ENCODE measurements around the gene ARID1A.
A peak's percentile ranks its signal among the peaks of the same experiment; 100 is the strongest.
"Not testable (repeated sequence)": the region's sequence is repeated elsewhere in the genome, so short reads cannot be mapped to it uniquely, and the experiment has no call there.

The ARID1A gene

DNA sequence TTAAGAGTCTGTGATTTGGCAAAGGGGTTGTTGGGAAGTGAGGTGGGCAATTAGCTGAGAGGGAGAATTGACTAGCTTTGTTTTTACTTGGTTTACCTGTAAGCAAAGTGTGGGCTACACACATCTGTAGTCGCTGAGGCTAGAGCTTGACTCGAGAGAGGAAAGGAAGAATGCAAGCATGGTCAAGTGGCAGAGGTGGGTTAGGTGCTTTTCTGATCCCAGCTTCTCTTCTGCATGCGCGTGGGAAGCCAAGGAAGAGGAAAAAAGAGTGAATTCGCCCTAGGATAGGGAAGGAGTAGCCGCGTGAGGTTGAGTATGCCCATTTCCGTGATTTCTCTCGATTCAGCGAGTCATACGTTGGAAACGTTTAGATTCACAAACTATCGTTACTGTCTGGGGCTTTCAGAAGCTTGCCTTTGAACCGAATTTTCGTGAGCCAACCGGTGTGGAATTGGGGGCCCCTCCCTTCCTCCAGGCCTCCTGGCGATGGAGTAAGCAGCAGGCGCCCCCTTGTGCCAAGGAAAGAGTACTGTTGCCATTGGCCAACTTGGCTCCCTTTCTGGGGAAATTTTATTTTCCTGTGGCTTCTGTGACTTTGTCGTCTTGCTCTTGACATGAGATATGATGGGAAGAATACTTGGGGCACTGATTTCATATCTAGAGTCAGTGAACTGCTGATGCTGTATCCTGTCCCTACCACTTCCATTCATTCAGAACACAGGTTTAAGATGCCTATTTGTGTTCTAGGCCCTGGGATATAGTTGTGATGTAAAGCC is 93.2 kb downstream of the ARID1A start:
- peak; percentile 90 for DNase-seq

DNA sequence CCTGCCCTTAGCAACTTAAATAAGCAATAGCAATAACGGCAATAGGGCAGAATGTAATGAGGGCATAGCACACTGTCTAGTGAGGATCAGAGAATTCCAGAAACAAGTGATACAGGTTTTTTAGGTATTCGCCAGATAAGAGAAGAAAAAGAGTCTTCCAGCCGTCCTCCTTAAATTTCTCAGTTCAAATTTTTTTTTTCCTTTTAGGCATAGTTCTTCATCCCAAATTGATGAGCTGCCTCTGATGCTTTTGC is 93.7 kb downstream of the ARID1A start:
- no peak for DNase-seq

GRCh38 chr1:26789931-26790330 is 94.1 kb downstream of the ARID1A start:
- DNase-seq, result no peak

- DNase-seq, result no peak
Observed at GRCh38 chr1:26790551-26790953, 94.7 kb downstream of the ARID1A start.

DNA sequence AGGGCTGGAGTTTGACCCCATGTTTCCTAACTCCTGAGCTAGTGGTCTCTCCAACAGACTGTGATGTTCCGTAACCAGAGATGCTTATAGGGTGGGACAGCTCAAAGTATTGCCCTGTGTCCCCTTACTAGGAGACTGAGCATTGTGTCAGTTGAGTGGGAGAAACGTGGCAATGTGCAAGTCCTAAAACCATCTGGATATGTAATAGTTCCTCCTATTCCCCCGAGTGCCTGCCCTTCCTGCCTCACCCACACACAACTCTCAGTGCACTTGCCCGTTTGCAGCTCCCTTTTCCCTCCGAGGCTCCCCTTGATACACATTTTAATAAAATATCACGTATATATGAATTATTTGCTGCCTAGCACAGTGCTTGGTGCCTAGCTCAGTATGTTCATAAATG is 95.3 kb downstream of the ARID1A start:
- no peak for DNase-seq

- DNase-seq, result no peak
Observed at GRCh38 chr1:26791626-26792025, 95.8 kb downstream of the ARID1A start.

DNA sequence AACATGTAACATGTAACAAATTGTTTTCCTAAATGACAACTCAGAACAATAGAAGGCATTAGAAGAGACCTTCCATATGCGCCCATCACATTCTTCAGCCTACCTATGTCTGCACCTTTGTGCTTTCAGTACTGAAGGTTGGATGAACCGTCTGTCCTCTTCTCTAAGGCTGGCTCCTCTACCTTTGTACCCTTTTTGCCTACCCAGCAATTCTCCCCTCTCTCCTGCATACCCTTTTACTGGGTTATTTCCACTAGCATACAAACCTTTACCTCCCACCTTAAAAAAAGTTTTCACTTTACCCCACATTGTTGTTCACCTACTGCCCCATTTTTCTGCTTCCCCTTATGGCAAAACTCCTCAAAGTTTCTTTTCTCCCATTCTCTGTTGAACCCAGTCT is 97.1 kb downstream of the ARID1A start:
- no peak for DNase-seq

DNA sequence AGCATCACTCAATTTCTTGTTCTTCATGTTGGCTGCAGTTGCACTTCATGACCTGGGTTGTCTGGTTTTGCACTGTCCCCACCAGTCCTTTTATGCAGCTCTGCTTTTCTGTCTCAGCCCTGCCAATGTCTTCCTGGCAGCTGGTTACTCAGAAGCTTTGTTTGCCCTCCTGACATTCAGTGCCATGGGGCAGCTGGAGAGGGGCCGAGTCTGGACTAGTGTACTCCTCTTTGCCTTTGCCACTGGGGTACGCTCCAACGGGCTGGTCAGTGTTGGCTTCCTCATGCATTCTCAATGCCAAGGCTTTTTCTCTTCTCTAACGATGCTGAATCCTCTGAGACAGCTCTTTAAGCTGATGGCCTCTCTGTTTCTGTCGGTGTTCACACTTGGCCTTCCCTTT is 98.6 kb downstream of the ARID1A start:
- DNase-seq, result no peak

DNA sequence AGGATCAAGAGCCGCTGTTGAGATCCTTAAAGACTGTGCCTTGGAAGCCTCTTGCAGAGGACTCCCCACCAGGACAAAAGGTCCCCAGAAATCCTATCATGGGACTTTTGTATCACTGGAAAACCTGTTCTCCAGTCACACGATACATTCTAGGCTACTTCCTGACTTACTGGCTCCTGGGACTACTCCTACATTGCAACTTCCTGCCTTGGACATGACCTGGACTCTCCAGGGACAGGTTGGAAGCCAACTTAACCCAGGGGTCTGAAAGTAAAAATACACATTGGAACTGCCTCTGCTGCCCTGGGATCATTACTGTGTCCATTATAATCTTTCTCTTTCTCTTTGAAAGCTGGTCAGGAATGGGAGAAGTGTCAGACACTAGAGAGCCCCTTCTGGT is 101.8 kb downstream of the ARID1A start:
- DNase-seq, result no peak

GRCh38 chr1:26799479-26800142 is 103.8 kb downstream of the ARID1A start:
- DNase-seq, result peak; percentile 56

DNA sequence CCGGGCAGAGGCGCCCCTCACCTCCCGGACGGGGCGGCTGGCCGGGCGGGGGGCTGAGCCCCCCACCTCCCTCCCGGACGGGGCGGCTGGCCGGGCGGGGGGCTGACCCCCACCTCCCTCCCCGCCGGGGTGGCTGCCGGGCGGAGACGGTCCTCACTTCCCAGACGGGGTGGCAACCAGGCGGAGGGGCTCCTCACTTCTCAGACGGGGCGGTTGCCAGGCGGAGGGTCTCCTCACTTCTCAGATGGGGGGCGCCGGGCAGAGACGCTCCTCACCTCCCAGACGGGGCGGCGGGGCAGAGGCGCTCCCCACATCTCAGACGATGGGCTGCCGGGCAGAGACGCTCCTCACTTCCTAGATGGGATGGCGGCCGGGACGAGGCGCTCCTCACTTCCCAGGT is 108.1 kb downstream of the ARID1A start:
- not testable (repeated sequence) for DNase-seq

DNA sequence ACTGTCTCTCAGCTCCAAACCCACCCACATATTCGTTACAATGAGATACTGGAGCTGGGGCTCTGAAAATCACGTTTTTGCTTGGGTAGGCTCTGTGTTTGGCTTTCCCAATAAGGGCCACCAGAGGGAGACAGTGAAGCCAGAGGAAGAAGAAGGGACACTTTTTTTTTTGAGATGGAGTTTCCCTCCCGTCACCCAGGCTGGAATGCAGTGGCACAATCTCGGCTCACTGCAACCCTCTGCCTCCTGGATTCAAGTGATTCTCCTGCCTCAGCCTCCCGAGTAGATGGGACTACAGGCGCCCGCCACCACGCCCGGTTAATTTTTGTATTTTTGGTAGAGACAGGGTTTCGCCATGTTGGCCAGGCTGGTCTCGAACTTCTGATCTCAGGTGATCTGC is 114.3 kb downstream of the ARID1A start:
- DNase-seq, result peak; percentile 90

- DNase-seq, result no peak
Observed at GRCh38 chr1:26811057-26811456, 115.2 kb downstream of the ARID1A start.

GRCh38 chr1:26811708-26812107 is 115.9 kb downstream of the ARID1A start:
- no peak for DNase-seq

- DNase-seq, result no peak
Observed at GRCh38 chr1:26814377-26814776, 118.6 kb downstream of the ARID1A start.

- no peak for DNase-seq
Observed at GRCh38 chr1:26814893-26815292, 119.1 kb downstream of the ARID1A start.

DNA sequence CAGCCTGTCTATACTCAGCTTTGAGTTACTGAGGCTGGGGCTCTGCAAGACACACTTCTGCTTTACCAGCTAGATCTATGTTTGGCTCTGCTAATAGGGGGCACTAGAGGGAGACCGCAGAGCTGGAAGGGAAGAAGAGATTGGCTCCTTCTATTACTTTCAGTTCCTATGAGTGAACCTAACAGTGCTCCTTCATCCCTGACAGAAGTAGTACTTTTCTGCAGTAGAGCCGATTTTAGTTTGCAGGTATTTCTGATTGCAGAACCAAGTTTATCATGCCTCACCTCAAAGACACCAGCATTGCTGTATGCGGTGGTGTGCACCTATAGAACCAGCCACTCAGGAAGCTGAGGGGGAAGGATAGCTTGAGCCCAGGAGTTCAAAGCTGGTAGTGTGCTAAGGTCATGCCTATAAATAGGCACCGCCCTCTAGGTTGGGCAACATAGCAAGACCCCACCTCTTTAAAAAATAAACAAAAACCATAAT is 125.0 kb downstream of the ARID1A start:
- DNase-seq, result no peak

GRCh38 chr1:26822737-26823395 is 127.1 kb downstream of the ARID1A start:
- DNase-seq, result peak; percentile 44

DNA sequence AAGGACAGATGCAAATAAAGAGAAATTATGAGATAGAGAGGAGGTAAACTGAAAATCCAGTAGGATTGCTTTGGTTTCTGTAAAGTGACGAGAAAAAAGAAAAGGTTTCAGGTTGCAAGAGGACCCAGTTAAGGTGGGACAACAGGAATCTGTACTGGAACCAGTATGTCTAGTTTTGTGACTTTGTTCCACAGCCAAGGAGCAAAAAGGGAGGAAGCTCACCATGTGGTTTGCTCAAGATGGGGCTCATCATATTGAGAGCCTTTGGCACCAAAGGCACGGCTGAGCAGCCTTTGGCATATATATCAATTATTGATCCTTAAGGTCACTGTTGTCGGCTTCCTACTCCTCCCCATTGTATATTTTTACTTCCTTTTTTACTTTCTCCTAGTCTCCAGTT is 128.9 kb downstream of the ARID1A start:
- DNase-seq, result peak; percentile 54

DNA sequence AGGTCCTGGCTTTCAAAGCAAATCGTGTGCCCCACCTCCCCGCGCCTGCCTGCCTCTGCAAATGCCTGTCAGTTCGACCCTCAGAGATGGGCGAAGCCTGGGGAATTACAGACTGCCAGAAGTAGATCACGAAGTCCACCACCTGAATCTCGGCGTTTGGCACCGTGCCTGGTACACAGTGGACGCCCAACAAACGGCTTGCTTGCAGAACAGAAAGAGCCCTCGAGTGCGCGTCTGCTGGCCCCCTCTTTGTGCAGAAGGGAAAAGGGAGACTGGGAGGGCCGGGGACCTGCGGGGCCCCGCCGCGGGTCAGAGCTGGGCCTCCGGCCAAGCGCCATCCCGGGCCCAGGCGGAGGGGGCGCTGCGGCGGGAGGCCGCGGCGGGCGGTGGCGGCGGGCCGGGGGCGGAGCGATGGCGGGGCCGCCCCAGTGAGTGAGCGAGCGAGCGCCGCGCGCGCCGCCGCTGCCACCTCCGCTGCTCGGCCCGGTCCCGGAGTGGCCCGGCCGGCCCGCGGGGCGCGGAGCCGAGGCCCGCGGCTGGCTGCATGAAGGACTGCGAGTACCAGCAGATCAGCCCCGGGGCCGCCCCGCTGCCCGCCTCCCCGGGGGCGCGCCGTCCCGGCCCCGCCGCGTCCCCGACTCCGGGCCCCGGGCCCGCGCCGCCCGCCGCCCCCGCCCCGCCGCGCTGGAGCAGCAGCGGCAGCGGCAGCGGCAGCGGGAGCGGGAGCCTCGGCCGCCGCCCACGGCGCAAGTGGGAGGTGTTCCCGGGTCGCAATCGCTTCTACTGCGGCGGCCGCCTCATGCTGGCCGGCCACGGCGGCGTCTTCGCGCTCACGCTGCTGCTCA is 130.7 kb downstream of the ARID1A start, which contains the start of gene ZDHHC18:
Gene ZDHHC18 (plus strand): TSS at position 428 of the 845 bp plus-strand sequence. CDS start 117 bp downstream, at position 545.
- DNase-seq, result peak; percentile 87

DNA sequence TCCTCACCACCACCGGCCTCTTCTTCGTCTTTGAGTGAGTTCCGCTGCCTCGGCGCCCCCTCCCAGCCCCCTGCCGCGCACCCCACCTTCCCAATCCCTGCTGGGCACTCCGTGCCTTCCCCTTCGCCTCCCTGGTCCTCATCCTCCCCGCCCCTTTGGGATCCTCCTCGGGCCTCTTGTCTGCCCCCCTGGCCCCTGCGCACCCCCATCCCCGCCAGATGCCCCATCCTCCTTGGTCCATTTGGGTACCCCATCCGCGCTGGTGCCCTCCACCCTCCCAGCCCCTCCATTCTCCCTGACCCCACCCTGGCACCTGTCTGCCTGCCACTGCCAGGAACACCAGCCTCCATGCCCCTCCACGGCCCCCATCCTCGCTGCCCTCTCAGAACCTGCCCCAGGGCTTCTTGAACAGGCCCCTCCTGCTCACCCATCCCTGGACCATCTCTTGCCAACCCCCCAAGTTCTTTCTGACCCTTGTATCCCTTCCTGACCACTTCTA is 131.3 kb downstream of the ARID1A start:
- no peak for DNase-seq

- DNase-seq, result no peak
Observed at GRCh38 chr1:26827663-26828062, 131.8 kb downstream of the ARID1A start.

Data from DMS53 (cell line).